ENCODE data around the gene BHLHE23.

Gene BHLHE23

DNA sequence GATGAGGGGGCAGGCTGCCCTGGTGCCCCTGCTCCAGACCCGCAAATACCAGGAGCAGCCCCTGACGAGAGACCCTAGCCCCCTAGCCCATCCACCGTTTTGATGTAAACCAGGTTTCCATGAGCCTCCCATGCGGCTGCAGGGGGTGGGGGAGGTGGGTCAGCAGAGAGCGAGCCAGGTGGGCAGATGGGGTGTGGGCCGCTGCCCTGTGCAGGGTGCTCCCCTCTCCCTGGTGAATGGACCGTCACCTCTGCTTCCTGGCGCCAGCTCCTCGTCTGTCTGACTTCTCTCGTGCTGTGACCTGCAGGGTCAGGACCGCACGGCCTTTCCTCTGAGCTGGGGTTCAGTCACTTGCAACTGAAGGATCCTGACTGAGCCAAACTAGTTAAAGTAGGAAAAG lies 15.7 kb upstream of the BHLHE23 start:
- TF ChIP-seq, protein P1, sequence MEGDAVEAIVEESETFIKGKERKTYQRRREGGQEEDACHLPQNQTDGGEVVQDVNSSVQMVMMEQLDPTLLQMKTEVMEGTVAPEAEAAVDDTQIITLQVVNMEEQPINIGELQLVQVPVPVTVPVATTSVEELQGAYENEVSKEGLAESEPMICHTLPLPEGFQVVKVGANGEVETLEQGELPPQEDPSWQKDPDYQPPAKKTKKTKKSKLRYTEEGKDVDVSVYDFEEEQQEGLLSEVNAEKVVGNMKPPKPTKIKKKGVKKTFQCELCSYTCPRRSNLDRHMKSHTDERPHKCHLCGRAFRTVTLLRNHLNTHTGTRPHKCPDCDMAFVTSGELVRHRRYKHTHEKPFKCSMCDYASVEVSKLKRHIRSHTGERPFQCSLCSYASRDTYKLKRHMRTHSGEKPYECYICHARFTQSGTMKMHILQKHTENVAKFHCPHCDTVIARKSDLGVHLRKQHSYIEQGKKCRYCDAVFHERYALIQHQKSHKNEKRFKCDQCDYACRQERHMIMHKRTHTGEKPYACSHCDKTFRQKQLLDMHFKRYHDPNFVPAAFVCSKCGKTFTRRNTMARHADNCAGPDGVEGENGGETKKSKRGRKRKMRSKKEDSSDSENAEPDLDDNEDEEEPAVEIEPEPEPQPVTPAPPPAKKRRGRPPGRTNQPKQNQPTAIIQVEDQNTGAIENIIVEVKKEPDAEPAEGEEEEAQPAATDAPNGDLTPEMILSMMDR (conservative IDR thresholded peaks at IDR 0.05) = no peak

DNA sequence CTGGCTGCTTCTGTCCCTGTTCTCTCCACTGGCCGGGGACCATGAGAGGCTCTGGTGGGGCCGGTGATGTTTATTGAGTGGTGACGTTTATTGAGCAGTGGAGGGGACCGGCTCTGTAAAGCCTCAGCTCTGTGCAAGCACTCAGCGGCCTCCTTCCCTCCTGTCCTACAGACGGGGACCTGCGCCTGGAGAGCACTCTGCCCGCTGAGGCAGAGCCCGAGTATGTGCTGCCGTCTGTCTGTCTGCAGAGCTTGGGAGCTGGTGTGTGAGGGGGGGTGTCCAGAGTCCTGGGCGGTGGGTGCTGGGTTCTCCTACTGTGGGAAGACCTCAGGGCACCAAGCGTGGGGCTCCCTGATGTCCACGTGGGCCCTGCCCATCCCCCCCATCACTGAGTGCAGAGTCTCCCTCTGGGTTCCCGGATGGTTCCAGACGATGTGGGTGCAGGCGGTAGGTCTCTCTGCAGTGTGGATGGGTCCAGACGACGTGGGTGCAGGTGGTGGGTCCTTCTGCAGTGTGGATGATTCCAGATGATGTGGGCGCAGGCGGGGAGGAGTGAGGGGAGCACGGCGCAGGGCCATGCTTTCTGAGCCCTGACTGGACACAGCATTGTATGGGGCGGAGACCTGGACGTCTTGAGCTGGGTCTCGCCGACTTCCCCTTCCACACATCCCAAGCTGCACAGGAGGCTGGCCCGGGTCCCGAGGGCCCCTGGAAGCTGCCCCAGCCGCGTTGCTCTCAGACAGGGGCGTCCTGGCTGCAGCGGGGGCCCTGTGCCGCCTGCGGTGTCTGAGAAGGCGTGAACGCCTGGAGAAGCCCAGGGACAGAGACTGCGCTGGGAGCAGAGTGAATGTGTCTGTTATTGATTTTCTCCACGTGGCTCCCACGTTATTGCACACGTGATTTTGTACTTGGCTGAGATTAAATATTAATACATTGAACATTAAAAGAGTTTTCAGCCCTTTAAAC lies 14.9 kb upstream of the BHLHE23 start:
- TF ChIP-seq, protein P1 (conservative IDR thresholded peaks at IDR 0.05) = no peak
- no peak overlapping the region for H3K27ac ChIP-seq

More for the DNA sequence above, 15.7 kb upstream of the BHLHE23 start:
- no peak overlapping the region for H3K27ac ChIP-seq

DNA sequence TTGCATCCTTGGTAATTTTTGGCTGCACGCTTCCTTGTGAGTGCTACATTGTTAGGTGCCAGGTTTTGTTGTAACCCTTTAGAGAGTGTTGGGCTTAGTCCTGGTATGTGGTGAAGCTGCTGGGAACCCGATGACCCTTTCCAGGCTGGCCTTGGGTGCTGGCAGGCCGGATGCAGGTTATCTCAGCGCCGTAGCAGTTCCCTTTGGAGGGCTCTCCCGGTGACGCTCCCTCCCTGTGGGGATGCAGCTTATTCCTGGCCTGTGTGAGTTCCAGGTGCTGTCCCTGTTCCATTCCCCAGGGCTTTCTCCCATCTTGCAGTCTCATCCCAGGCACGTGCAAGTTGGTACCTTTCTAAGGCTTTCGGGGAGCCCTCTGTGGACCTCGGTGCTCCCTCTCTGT lies 13.9 kb upstream of the BHLHE23 start:
- H3K27ac ChIP-seq = no peak overlapping the region
- TF ChIP-seq, protein P1 (conservative IDR thresholded peaks at IDR 0.05) = no peak

DNA sequence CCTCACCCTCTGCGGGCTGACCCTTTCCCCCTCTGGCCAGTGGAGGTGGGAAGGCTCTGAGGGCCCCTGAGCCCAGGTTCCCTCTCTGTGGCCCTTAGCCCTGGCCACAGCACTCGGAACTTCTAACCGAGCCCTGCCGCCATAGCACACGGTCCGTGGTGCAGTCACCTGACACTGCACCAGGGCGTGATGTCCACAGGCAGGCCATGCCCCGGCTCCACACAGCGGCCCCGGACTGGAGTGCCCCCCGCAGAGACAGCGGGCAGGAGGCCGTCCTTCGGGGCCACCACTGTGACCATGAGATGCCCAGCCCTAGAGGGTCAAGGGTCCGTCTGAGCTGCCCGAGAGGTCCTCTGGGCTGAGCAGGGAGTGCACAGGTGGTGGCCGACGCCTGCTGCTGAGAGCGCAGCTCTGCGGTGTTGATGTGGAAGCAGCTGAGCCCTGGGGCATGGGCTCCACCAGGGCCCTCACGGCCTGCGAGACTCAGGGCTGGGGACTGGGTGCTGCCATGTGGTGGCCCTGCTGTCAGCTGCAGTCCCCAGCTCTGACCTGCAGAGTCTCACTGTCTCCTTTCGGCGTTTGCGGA lies 11.2 kb upstream of the BHLHE23 start:
- no peak overlapping the region for H3K27ac ChIP-seq
- TF ChIP-seq, protein P1 (conservative IDR thresholded peaks at IDR 0.05) = no peak

DNA sequence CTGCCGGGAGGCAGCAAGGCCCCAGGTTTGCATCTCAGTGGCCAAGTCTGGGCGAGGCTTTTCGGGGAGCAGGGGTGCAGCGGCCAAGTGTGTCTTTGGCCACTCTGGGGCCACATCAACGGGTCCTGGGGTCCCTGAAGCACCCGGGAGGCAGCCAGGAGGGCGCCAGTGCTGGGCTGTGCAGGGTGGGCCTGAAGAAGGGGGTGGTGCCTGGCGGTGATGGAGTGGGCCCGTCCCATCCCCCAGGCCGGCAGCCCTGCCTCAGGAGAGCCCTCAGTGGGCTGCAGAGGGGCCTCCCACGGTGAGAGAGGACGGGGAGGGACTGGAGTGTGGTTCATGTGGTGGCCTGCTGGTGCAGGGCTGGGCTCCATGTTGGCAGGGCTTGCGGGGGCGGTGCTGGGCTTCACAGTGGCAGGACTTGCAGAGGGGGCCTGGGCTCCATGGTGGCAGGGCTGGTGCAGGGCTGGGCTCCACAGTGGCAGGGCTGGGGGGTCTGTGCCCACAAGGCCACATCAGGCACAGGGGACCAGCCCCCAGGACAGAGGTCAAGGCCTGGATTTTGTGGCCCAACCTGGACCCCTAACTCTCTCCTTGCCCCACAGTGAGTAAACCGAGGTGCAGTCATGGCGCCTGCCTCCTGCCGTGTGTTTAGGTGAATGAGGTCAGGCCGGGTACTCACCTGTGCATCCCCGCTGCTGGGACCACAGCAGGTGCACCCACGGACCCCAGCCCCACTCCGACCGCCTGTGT lies 10.5 kb upstream of the BHLHE23 start:
- TF ChIP-seq, protein P1 (conservative IDR thresholded peaks at IDR 0.05) = no peak
- no peak overlapping the region for H3K27ac ChIP-seq

DNA sequence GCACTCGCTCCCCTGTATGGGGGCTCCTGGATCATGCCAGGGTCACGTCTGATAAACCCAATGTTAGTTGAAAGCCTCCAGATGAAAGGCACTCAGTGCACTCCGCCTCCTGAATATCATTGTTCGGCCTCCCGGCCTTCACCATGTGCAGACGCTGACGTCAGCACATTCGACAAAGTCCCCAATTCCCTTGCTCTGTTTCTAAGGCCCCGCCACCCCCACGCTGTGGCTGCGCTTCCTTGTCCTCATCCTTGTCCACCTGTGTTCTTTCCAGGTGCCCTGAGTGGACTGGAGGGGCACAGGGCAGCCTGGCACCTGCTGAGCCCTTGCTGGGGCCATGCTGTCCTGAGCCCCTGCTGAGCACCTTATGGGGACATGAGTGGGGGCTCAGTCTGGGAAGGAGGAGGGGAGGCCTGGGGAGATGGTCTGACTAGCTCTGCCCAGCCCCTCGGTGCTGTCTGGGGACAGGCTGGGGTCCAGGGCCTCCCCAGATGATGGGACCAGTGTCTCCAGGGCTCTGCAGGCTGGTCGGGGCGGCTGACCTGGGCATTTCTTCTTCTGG lies 9.8 kb upstream of the BHLHE23 start:
- TF ChIP-seq, protein P1 (conservative IDR thresholded peaks at IDR 0.05) = no peak

More for the DNA sequence above, 9.8 kb upstream of the BHLHE23 start:
- H3K27ac ChIP-seq = no peak overlapping the region

All from VCaP (cell line).